Right kidney (tissue), 1 donor: ENCODE results near the gene CLSTN2.

Experiments
- DNase-seq: peaks from one replicate; pipeline ENCODE4 v3.0.0-alpha.2; 2016

Gene CLSTN2

GRCh38 chr3:140603766-140604165, 668.8 kb downstream of the CLSTN2 start:
- DNase-seq, result no peak

GRCh38 chr3:140610544-140610943, 675.6 kb downstream of the CLSTN2 start:
- no peak for DNase-seq

- no peak for DNase-seq
Measured at GRCh38 chr3:140614001-140614400, 679.0 kb downstream of the CLSTN2 start.

GRCh38 chr3:140617135-140617534, 682.1 kb downstream of the CLSTN2 start:
- no peak for DNase-seq

- DNase-seq, result no peak
Measured at GRCh38 chr3:140626856-140627255, 691.9 kb downstream of the CLSTN2 start.
